NB4 (cell line): ENCODE results near the gene CCNY.

Experiments used
- CTCF ChIP-seq: IDR thresholded peaks from one replicate; pipeline ENCODE4 v1.5.1; 2012; ENCODE audit warnings: low read depth, low read length
- MAX ChIP-seq: IDR thresholded peaks from 2 replicates; pipeline ENCODE4 v1.6.1; 2011; ENCODE audit warnings: low read depth, low read length
- MYC ChIP-seq: IDR thresholded peaks from 2 replicates; pipeline ENCODE4 v1.6.1; 2011; ENCODE audit warnings: low read depth, low read length
- POLR2A ChIP-seq: IDR thresholded peaks from 2 replicates; pipeline ENCODE4 v1.6.1; 2011; ENCODE audit warnings: mild to moderate bottlenecking; ENCODE audit not compliant: insufficient read length; ENCODE audit errors: extremely low read depth

GRCh38 chr10:35592441-35592840, 256.1 kb downstream of the CCNY start:
- TF ChIP-seq CTCF (no peak), POLR2A (no peak), MAX (no peak), MYC (no peak)
